Smooth muscle cell (in vitro differentiated cells): ENCODE results near the gene RAB40C. TPM values are rescaled to one million over a fixed set of nuclear protein-coding genes. Genes with fewer than 3 reads are reported as not detected.

Experiments
- DNase-seq: peaks from one replicate; lab custom pipeline; 2025; ENCODE audit not compliant: unreplicated experiment; lab: John Stamatoyannopoulos, UW
- H2AFZ ChIP-seq: fragments of 200-600 bp; sonication (generic); 2 replicates; pipeline ENCODE4 v1.6.0; 2016; ENCODE audit warnings: antibody characterized with exemption, low read depth, mild to moderate bottlenecking
- H3F3A ChIP-seq: fragments of 200-600 bp; sonication (generic); 2 replicates; pipeline ENCODE4 v1.6.0; 2017; ENCODE audit warnings: antibody characterized with exemption, low read depth
- H3K27ac ChIP-seq: fragments of 200-600 bp; sonication (generic); 2 replicates; pipeline ENCODE4 v1.5.1; 2016; ENCODE audit warnings: low read depth, mild to moderate bottlenecking
- H3K27me3 ChIP-seq: fragments of 200-600 bp; sonication (generic); 2 replicates; pipeline ENCODE4 v1.6.1; 2016; ENCODE audit warnings: low read depth, mild to moderate bottlenecking
- H3K36me3 ChIP-seq: fragments of 200-600 bp; sonication (generic); 2 replicates; pipeline ENCODE4 v1.5.1; 2016; ENCODE audit warnings: low read depth
- H3K4me1 ChIP-seq: fragments of 200-600 bp; sonication (generic); 2 replicates; pipeline ENCODE4 v1.5.1; 2016; ENCODE audit warnings: low read depth
- H3K4me2 ChIP-seq: fragments of 200-600 bp; sonication (generic); 2 replicates; pipeline ENCODE4 v1.6.0; 2016; ENCODE audit warnings: mild to moderate bottlenecking
- H3K4me3 ChIP-seq: fragments of 200-600 bp; sonication (generic); 2 replicates; pipeline ENCODE4 v1.5.1; 2016; ENCODE audit warnings: mild to moderate bottlenecking
- H3K79me2 ChIP-seq: fragments of 200-600 bp; sonication (generic); 2 replicates; pipeline ENCODE4 v1.6.0; 2016; ENCODE audit warnings: low read depth, mild to moderate bottlenecking
- H3K9ac ChIP-seq: fragments of 200-600 bp; sonication (generic); 2 replicates; pipeline ENCODE4 v1.6.0; 2016; ENCODE audit warnings: low read depth
- H3K9me3 ChIP-seq: fragments of 200-600 bp; sonication (generic); replicated peaks from 2 replicates; pipeline ENCODE4 v1.5.1; 2016; ENCODE audit warnings: low read depth
- H4K20me1 ChIP-seq: fragments of 200-600 bp; sonication (generic); 2 replicates; pipeline ENCODE4 v1.6.0; 2016; ENCODE audit warnings: low read depth
- WGBS: methylation state at CpG from one replicate; pipeline ENCODE4 v1.1.7; 2016; ENCODE audit warnings: low lambda C conversion rate; 5-methylcytosine and 5-hydroxymethylcytosine counted together
- polyA plus RNA-seq: library from polyadenylated mRNA; unstranded; fragments of >200 nt; fragmentation: Nextera tagmentation; extraction: Ambion mirVana; gene quantifications from 2 replicates; pipeline ENCODE4 v1.2.1, GENCODE V29; 2016
- total RNA-seq: library from RNA; depleted of rRNA; stranded (reverse); fragments of >200 nt; gene quantifications from 2 replicates; pipeline ENCODE4 v1.2.3, GENCODE V29; 2014
- TF ChIP-seq, protein P1 (sequence below): fragments of 200-600 bp; sonication (generic); IDR thresholded peaks from 2 replicates; pipeline ENCODE4 v1.5.1; 2017; ENCODE audit warnings: borderline replicate concordance, mild to moderate bottlenecking, antibody characterized with exemption; ENCODE audit not compliant: insufficient read depth, poor library complexity, severe bottlenecking

RAB40C gene
- total and polyA plus RNA-seq, 2 experiments from 2014 or later = 21.2 to 28.3 TPM

DNA sequence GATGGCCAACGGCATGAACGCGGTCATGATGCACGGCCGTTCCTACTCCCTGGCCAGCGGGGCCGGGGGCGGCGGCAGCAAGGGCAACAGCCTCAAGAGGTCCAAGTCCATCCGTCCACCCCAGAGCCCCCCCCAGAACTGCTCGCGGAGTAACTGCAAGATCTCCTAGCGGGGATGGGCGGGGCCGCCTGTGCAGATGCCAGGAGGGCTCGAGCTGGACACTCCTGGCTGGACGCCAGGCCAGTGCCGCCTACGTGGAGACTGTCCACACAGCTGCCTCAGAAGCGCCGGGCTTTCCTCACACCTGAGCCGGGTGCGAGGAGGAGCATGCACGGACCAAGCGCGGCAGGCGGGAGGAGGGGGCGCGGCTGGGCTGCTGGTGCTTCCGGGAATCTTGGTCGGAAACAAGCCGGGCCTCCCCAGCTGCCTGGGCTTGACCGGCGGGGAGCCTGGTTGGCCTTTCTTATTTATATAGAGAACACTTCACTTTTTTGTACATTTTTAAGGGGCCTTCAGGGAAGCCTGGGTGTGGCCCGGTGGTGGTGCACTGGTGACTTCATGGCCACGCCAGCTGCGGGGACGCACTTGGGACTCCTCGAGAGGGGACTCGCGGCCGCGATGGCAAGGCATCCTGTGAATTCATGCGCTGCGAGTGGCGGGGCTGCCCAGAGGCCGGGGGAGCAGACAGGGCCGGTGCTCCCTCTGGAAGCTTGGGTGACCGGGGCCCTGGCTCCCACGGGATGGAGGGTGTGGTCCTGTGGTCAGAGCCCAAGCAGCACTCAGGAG, 37.8 kb downstream of the RAB40C start:
- WGBS = 94% methylated on average over 50 of the region's 50 CpGs
- H2AFZ ChIP-seq = no peak overlapping the region
- TF ChIP-seq, protein P1, sequence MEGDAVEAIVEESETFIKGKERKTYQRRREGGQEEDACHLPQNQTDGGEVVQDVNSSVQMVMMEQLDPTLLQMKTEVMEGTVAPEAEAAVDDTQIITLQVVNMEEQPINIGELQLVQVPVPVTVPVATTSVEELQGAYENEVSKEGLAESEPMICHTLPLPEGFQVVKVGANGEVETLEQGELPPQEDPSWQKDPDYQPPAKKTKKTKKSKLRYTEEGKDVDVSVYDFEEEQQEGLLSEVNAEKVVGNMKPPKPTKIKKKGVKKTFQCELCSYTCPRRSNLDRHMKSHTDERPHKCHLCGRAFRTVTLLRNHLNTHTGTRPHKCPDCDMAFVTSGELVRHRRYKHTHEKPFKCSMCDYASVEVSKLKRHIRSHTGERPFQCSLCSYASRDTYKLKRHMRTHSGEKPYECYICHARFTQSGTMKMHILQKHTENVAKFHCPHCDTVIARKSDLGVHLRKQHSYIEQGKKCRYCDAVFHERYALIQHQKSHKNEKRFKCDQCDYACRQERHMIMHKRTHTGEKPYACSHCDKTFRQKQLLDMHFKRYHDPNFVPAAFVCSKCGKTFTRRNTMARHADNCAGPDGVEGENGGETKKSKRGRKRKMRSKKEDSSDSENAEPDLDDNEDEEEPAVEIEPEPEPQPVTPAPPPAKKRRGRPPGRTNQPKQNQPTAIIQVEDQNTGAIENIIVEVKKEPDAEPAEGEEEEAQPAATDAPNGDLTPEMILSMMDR = no peak
- H3F3A ChIP-seq = peaks cover 8% of the 10 kb centered on the region
- no peak overlapping the region for H3K9ac ChIP-seq
- H3K4me2 ChIP-seq = peak overlapping the region; percentile 59
- peaks cover 25% of the 10 kb centered on the region for H3K4me1 ChIP-seq
- H3K9me3 ChIP-seq = no peaks in the 10 kb centered on the region
- DNase-seq = no peak
- no peaks in the 10 kb centered on the region for H3K79me2 ChIP-seq
- no peak overlapping the region for H3K4me3 ChIP-seq
- H3K36me3 ChIP-seq = no peaks in the 10 kb centered on the region
- H3K27ac ChIP-seq = peak overlapping the region; percentile 96
- H4K20me1 ChIP-seq = no peaks in the 10 kb centered on the region
- H3K27me3 ChIP-seq = no peaks in the 10 kb centered on the region

DNA sequence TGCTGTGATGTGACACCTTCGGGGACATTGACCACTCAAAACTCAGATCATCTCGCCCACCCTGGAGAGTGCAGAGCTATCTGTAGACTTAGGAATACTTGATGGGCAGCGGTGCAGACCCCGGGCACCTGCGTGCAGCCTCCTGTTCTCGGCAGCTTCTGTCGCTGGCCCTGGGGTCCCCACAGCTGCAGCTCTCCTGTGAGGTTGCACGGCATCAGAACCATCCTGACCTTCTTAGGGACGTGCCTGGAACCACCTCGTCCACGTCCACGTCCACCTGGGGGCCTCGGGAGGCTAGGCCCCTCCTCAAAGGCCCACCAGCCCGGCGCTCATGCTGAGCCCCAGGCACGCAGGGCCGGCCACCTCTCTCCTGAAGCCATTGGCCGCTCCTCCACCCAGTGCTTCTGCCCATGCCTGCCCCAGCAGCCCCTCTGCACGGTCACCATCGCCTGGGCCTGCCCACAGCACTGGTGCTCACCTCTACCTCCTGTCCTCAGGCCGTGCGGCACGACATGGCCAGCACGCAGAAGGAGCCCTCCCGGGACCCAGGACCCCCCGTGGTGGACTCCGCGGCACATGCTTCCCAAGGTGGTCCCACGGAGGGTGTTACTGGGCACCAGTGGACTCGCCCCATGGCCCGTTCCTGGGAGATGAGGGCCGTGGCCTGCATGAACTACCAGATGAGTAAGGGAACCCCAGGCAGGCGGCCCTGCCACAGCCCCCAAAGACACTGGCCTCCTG, 38.6 kb downstream of the RAB40C start:
- no peak overlapping the region for H2AFZ ChIP-seq
- no peaks in the 10 kb centered on the region for H4K20me1 ChIP-seq
- TF ChIP-seq, protein P1 = no peak
- H3K36me3 ChIP-seq = no peaks in the 10 kb centered on the region
- 96% methylated on average over 33 of the region's 33 CpGs for WGBS
- H3K79me2 ChIP-seq = no peaks in the 10 kb centered on the region
- peaks cover 8% of the 10 kb centered on the region for H3F3A ChIP-seq
- H3K9me3 ChIP-seq = no peaks in the 10 kb centered on the region
- peaks cover 25% of the 10 kb centered on the region for H3K4me1 ChIP-seq
- no peaks in the 10 kb centered on the region for H3K27me3 ChIP-seq
- no peak overlapping the region for H3K4me3 ChIP-seq
- DNase-seq = no peak
- no peak overlapping the region for H3K27ac ChIP-seq
- no peak overlapping the region for H3K4me2 ChIP-seq
- H3K9ac ChIP-seq = no peak overlapping the region

DNA sequence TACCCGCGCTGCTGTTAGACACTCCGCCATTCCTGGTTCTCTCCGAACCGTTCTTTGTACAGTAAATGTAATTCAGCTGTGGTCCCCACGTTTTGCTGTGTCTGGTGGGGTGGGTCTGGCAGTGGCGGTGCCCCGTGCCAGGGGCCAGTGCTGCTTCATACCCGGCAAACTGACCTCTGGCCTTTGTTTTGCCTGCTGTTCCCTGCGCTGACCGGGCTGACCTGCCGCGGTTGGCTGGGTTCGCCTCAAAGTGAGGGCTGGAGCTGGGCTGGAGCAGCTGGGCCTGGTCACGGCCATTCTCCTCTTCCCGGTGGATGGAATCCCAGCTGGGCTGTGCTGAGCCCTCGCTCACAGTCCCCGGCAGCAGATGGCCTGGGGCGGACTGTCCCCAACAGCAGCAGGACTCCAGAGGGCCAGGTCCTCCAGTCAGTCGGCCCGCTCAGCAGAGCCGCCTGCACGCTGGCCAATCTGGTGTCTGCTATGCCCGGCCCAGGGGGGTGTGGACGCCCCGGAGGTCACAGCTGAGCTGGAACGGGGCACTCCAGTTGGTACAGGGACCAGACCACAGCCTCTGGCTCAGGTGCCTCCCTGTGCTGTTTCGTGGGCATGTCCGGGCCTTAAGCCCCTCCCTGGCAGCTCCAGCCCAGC, 39.4 kb downstream of the RAB40C start:
- 68% methylated on average over 26 of the region's 29 CpGs for whole genome bisulfite sequencing

More for the DNA sequence above, 39.4 kb downstream of the RAB40C start:
- H2AFZ ChIP-seq = no peak overlapping the region
- peaks cover 25% of the 10 kb centered on the region for H3K4me1 ChIP-seq
- DNase-seq = no peak
- H3K27me3 ChIP-seq = no peaks in the 10 kb centered on the region
- H3F3A ChIP-seq = peaks cover 8% of the 10 kb centered on the region
- H3K4me2 ChIP-seq = peak overlapping the region; percentile 26
- no peaks in the 10 kb centered on the region for H3K36me3 ChIP-seq
- no peak overlapping the region for H3K4me3 ChIP-seq
- H4K20me1 ChIP-seq = peaks cover 3% of the 10 kb centered on the region
- peak overlapping the region; percentile 15 for H3K27ac ChIP-seq
- H3K9ac ChIP-seq = no peak overlapping the region
- no peaks in the 10 kb centered on the region for H3K79me2 ChIP-seq
- no peaks in the 10 kb centered on the region for H3K9me3 ChIP-seq
- TF ChIP-seq, protein P1 = no peak
